ENCODE results near the gene SLAMF8. TPM values are rescaled to one million over a fixed set of nuclear protein-coding genes. Genes with fewer than 3 reads are reported as not detected.

Gene SLAMF8
- total RNA-seq, 1 donor from 2014 or later, result not detected

DNA sequence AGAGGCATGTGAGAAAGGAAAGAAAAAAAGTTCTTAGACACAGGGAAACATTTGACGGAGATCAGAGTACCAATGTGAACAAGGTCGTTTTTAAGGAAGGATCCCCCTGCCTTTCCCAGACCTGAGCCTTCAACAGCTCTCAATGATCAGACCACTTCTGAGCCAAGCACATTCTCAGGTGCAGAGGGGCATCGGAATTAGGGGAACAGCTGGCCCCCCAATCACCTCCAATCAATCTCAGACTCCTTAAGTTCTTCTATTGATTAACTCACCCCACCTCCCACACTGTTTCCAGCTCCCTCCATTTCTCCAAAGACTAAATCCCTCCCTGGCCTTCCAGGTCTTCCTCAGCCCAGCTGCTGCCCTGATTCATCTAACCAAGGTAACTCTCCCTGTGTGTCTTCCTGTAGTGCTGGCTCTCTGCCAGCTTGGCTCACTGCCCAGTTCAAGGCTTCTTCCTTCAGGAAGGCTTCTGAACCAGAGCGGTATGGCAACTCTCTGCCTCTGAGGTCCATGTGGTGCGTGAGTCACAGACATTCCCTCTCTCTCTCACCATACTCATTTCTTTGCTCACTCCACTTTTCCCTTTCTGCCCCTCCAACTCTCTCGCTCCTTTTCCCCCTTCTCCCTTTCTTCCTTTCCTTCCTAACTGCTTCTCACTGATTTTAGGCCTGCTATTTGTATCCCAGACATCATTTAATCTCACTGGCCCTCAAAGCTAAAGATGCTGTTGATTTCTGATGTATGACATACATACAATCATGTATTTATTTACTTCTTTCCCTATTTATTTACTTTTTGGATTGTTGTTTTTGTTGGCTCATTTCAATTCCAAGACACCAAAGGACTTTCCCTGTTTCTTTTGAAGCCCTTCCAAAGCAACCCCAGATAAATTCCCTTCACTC, 55.2 kb downstream of the SLAMF8 start:
- Mint-ChIP-seq H3K4me3 (ENCODE audit: unreplicated experiment) (no peak overlapping the region), H3K27me3 (ENCODE audit: unreplicated experiment) (no peaks in the 10 kb centered on the region), H3K9me3 (ENCODE audit: unreplicated experiment) (no peaks in the 10 kb centered on the region), H3K27ac (ENCODE audit: unreplicated experiment) (no peak overlapping the region), H3K36me3 (ENCODE audit: unreplicated experiment) (no peaks in the 10 kb centered on the region), H3K4me1 (ENCODE audit: unreplicated experiment) (no peaks in the 10 kb centered on the region)
- TF ChIP-seq, protein P1, sequence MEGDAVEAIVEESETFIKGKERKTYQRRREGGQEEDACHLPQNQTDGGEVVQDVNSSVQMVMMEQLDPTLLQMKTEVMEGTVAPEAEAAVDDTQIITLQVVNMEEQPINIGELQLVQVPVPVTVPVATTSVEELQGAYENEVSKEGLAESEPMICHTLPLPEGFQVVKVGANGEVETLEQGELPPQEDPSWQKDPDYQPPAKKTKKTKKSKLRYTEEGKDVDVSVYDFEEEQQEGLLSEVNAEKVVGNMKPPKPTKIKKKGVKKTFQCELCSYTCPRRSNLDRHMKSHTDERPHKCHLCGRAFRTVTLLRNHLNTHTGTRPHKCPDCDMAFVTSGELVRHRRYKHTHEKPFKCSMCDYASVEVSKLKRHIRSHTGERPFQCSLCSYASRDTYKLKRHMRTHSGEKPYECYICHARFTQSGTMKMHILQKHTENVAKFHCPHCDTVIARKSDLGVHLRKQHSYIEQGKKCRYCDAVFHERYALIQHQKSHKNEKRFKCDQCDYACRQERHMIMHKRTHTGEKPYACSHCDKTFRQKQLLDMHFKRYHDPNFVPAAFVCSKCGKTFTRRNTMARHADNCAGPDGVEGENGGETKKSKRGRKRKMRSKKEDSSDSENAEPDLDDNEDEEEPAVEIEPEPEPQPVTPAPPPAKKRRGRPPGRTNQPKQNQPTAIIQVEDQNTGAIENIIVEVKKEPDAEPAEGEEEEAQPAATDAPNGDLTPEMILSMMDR (IDR thresholded peaks at IDR 0.05), result no peak
- DNase-seq (ENCODE audit: extremely low spot score, unreplicated experiment), result no peak

DNA sequence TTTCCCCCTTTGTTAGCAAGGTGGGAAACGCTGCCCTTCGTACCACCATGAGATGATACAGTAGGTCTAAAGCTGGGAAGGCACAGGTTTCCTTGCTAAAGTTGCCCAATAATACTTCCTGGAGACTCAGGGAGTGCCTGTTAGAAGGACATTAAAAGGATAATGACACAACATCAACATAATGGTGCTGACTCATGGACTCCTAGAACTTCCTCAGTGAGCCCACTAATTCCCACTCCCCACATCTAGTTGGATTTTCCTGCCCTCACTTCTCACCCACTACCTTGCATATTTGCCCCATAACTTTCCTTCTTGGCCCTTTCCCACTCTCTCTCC, 55.8 kb downstream of the SLAMF8 start:
- Mint-ChIP-seq H3K36me3 (ENCODE audit: unreplicated experiment) (no peaks in the 10 kb centered on the region), H3K4me1 (ENCODE audit: unreplicated experiment) (no peaks in the 10 kb centered on the region), H3K27me3 (ENCODE audit: unreplicated experiment) (no peaks in the 10 kb centered on the region), H3K9me3 (ENCODE audit: unreplicated experiment) (no peaks in the 10 kb centered on the region), H3K4me3 (ENCODE audit: unreplicated experiment) (no peak overlapping the region), H3K27ac (ENCODE audit: unreplicated experiment) (no peak overlapping the region)
- TF ChIP-seq, protein P1 (IDR thresholded peaks at IDR 0.05), result no peak
- DNase-seq (ENCODE audit: extremely low spot score, unreplicated experiment), result no peak

DNA sequence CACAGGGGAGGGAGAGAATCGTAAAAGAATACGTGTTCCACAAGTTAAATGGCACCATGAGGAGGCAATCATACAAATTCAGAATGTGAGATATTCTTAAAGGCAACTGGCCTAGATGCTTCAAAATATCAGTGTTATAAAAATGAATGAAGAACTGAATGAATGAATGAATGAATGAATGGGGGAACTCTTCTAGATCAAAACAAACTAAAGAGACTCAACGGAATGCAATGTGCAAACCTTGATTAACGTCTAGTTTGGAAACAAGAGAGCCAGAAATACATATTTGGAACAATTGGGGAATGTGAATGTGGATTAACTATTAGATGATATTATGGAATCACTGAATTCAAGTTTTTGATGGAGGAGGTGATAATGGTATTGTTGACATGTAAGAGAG, 56.5 kb downstream of the SLAMF8 start:
- no peaks in the 10 kb centered on the region for H3K9me3 Mint-ChIP-seq (ENCODE audit: unreplicated experiment)
- no peaks in the 10 kb centered on the region for H3K36me3 Mint-ChIP-seq (ENCODE audit: unreplicated experiment)
- H3K4me3 Mint-ChIP-seq (ENCODE audit: unreplicated experiment), result no peak overlapping the region
- no peaks in the 10 kb centered on the region for H3K4me1 Mint-ChIP-seq (ENCODE audit: unreplicated experiment)
- no peak overlapping the region for H3K27ac Mint-ChIP-seq (ENCODE audit: unreplicated experiment)
- DNase-seq (ENCODE audit: extremely low spot score, unreplicated experiment), result no peak
- TF ChIP-seq, protein P1 (IDR thresholded peaks at IDR 0.05), result no peak
- no peaks in the 10 kb centered on the region for H3K27me3 Mint-ChIP-seq (ENCODE audit: unreplicated experiment)

DNA sequence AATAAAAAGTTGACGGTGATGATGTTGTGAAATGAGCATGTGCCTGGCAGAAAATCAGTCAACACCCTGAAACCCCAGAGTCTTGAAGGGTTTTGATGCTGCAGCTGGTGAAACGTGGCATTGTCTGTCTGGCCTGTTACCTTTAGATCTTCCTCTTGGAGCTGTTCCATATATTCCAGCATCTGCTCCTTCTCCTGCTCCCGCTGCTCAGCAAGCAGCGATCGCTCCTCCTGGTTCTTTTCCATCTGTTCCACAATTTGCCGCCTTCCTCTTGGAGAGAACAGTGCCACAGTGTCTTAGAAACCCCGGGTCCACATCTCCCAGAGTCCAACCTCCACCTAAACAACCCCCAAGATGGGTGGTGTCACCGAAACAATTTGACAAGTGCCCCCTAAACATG, 57.6 kb downstream of the SLAMF8 start:
- TF ChIP-seq, protein P1 (IDR thresholded peaks at IDR 0.05), result no peak
- Mint-ChIP-seq H3K4me1 (ENCODE audit: unreplicated experiment) (no peaks in the 10 kb centered on the region), H3K36me3 (ENCODE audit: unreplicated experiment) (no peaks in the 10 kb centered on the region), H3K27me3 (ENCODE audit: unreplicated experiment) (no peaks in the 10 kb centered on the region), H3K27ac (ENCODE audit: unreplicated experiment) (no peak overlapping the region), H3K4me3 (ENCODE audit: unreplicated experiment) (no peak overlapping the region), H3K9me3 (ENCODE audit: unreplicated experiment) (no peaks in the 10 kb centered on the region)
- DNase-seq (ENCODE audit: extremely low spot score, unreplicated experiment), result no peak

Other genes starting within 250 kb of the SLAMF8 start
- not detected in 2 replicates for gene APCS, start 239.0 kb upstream of the SLAMF8 start, total RNA-seq
- gene CRP, start 112.3 kb upstream of the SLAMF8 start, total RNA-seq, result not detected in 2 replicates
- gene DUSP23, start 45.9 kb upstream of the SLAMF8 start, total RNA-seq, result 10.5 and 16.5 TPM in 2 replicates
- gene FCRL6, start 24.5 kb upstream of the SLAMF8 start, total RNA-seq, result not detected in 2 replicates
- not detected in 2 replicates for gene VSIG8, start 35.8 kb downstream of the SLAMF8 start, total RNA-seq
- gene CFAP45, start 73.3 kb downstream of the SLAMF8 start, total RNA-seq, result 0.52 and 0.83 TPM in 2 replicates
- 161 and 169 TPM in 2 replicates for gene TAGLN2, start 98.6 kb downstream of the SLAMF8 start, total RNA-seq
- not detected in 2 replicates for gene IGSF9, start 118.7 kb downstream of the SLAMF8 start, total RNA-seq
- not detected in 2 replicates for gene SLAMF9, start 127.4 kb downstream of the SLAMF8 start, total RNA-seq
- gene PIGM, start 205.1 kb downstream of the SLAMF8 start, total RNA-seq, result 7.6 and 7.7 TPM in 2 replicates
- not detected in 2 replicates for gene KCNJ10, start 243.3 kb downstream of the SLAMF8 start, total RNA-seq

Measured in osteocyte (in vitro differentiated cells).